Measurements from ENCODE around the gene RPS6KL1.

Gene RPS6KL1

DNA sequence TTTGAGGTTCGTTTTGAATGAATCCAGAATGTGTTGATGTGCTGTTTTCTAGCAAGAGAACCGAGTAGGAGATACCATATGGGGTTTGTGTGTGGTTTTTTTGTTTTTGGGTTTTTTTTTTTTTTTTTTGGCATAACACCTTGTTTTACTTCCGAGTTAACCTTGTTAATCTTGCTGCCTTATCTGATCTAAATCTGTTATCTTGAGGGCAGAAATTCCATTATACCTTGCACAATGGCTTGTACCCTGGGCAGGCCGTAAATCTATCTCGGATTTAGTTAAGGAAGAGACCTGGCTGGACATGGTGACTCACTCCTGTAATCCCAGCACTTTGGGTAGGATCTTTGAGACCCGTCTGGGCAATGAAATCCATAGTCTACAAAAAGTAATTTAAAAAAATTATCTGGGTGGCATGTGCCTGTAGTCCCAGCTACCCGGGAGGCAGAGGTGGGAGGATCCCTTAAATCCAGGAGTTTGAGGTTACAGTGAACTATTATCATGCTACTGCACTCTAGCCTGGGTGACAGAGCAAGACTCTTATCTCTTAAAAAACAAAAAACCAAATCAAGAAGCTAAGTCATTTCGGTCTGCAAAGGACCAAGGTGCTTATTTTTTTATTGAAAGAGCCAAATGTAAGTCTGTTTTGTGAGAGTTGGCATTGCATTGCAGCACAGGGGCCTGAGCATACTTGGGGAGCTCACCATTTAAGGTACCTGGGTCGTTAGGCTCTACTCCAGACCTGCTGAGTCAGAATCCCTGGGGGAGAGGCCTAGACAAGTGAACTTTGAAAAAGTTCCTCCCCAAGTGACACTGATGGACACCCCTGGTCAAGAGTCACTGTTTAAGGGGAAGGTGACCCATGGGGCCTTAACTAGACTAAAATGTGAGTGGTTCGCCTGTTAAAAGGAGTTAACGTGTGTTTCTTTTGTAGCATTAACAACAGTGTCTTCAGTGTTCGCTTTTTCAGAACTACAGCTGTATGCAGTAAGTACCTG is 34.6 kb downstream of the RPS6KL1 start:
- H3K4me3 ChIP-seq (ENCODE audit: low read depth, low read length): no peak overlapping the region
- TF ChIP-seq, protein P1, sequence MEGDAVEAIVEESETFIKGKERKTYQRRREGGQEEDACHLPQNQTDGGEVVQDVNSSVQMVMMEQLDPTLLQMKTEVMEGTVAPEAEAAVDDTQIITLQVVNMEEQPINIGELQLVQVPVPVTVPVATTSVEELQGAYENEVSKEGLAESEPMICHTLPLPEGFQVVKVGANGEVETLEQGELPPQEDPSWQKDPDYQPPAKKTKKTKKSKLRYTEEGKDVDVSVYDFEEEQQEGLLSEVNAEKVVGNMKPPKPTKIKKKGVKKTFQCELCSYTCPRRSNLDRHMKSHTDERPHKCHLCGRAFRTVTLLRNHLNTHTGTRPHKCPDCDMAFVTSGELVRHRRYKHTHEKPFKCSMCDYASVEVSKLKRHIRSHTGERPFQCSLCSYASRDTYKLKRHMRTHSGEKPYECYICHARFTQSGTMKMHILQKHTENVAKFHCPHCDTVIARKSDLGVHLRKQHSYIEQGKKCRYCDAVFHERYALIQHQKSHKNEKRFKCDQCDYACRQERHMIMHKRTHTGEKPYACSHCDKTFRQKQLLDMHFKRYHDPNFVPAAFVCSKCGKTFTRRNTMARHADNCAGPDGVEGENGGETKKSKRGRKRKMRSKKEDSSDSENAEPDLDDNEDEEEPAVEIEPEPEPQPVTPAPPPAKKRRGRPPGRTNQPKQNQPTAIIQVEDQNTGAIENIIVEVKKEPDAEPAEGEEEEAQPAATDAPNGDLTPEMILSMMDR (IDR thresholded peaks at IDR 0.05; ENCODE audit: low read depth, low read length, missing control alignments): no peak

DNA sequence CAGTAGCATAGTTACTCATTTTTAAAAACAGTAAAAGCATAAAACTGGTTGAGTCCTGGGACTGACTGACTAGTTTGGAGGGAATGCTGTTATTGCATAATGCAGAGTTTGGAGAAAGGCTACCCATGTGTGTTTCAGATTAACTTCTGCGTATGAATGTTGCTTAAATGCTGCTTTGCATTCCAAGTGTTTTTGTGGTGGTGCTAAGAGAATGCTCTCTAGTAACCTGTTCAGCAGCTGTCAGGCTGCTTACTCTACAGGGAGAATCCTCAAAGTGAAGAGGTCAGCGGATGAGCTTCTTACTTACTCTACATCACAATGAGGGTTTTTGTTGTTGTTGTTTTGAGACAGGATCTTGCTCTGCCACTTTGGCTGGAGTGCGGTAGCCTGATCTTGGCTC is 37.1 kb downstream of the RPS6KL1 start:
- DNase-seq (ENCODE audit: low read depth): no peak
- no peak overlapping the region for H3K4me3 ChIP-seq (ENCODE audit: low read depth, low read length)

More for the DNA sequence above, 34.6 kb downstream of the RPS6KL1 start:
- no peak for DNase-seq (ENCODE audit: low read depth)

DNA sequence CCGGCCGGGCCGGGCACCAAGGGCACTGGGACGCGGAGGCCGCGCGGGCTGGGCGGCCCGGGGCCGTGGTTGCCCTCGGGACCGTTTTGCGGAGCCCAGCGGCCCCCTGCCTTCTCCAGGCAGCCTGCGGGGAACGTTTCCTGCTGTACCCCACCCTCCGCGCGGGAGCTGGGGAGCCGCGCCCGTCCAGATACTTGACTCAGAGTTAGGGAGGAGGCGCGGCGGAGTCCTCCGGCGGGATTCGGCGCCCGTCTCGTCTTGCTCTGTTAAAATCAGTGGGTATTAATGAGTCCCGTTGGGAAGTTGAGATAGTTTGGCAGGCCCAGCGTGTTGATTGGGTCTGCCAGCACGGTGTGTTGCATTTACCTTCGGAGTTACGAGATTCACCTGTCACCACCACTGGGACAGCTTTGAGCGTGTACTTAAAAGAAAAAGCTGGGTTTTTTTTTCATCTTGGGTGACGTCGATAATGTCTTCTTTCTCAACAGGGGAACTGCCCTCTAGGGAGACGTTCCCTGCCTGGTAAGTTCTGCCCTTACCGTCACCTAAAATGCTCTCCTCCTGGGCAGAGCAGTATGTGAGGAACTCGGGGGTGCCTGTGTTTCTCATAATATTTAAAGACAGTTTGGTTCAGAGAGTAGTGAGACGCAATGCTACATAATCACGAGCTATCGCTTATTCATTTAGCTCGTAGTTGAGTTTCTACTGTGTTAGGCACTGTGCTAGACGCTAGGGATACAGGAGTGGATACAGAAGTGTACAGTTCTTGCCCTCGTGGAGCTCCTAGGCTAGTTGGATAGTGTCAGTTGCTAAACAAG is 40.7 kb downstream of the RPS6KL1 start:
- TF ChIP-seq, protein P1 (IDR thresholded peaks at IDR 0.05; ENCODE audit: low read depth, low read length, missing control alignments): no peak
- H3K4me3 ChIP-seq (ENCODE audit: low read depth, low read length): peak overlapping the region; percentile 89
- no peak for DNase-seq (ENCODE audit: low read depth)

More for the DNA sequence above, 37.1 kb downstream of the RPS6KL1 start:
- TF ChIP-seq, protein P1 (IDR thresholded peaks at IDR 0.05; ENCODE audit: low read depth, low read length, missing control alignments): no peak

DNA sequence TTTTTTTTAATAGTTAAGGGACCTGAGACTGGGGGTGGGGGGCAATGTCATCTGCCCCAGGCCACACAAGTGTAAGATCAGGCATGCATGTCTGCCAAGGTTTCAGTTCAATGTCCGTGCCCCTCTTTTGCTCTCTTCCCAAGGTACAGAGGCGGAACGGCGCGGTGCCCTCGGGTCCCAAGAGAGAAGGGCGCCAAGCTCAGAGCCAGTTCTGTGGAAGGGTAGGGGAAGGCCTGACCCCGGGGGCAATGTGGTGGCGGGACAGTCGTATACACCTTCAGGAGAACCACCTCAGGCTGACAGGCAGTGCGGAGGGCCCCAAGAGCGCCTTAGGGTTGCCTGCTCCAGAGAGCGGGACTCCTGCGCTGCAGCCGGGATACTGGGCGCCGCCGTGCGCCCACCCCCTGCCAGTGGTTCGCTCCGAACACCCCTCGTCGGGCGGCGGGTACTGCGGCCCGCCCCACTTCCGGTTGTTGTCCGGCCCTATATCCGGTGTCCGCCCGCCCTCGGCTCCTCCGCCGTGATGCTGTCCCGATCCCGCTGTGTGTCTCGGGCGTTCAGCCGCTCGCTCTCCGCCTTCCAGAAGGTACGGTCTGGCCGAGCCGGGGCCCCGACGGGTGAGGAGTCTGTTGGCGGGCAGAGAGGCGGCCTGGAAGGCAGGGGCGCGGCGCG is 41.5 kb downstream of the RPS6KL1 start, which contains the start of gene DLST:
DLST (plus strand) TSS at position 486 of the 672 bp plus-strand sequence; CDS start at position 524, 38 bp downstream.
- DNase-seq (ENCODE audit: low read depth): peak; percentile 62
- TF ChIP-seq, protein P1 (IDR thresholded peaks at IDR 0.05; ENCODE audit: low read depth, low read length, missing control alignments): no peak

DNA sequence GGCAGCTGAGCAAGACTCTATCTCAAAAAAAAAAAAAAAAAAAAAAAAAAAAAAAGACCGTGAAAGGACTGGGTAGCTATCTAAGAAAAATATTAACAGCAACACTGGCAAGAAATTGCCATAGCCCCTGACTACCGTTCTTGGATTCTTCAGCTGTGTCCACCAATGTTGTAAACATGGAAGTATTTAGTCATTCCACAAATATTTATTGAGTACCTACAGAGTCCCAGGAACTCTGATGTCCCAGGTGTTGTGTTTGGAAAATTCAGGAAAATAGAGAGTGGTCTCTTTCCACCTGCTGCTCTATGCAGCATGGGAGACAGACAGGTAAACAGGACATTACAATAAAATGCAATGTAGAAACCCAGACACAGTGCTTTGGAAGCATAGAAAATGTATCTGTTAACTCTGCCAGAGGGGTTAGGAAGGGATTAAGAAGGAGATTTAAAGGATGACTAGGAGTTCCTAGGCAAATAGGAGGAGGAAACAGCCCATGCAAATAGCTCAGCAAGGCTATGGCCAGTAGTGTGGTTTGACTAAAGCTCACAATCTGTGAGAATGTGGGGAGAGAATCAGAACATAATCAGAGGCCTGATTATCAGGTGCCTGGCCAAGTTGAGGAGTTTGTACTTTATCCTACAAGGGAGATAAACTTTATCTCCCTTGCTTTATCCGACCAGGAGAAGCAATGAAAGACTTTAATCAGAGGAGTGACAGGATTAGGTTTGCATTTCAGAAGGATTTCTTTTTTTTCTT is 43.5 kb downstream of the RPS6KL1 start:
- no peak overlapping the region for H3K4me3 ChIP-seq (ENCODE audit: low read depth, low read length)
- no peak for DNase-seq (ENCODE audit: low read depth)
- TF ChIP-seq, protein P1 (IDR thresholded peaks at IDR 0.05; ENCODE audit: low read depth, low read length, missing control alignments): no peak

More for the DNA sequence above, 41.5 kb downstream of the RPS6KL1 start, which contains the start of gene DLST:
- peak within 1 kb of the TSS; percentile 89 for H3K4me3 ChIP-seq (ENCODE audit: low read depth, low read length)

Measured in GM12864 (cell line).